ENCODE results near the gene CENPP.
"Not testable (repeated sequence)": the region's sequence is repeated elsewhere in the genome, so short reads cannot be mapped to it uniquely, and the experiment has no call there.

The CENPP gene

DNA sequence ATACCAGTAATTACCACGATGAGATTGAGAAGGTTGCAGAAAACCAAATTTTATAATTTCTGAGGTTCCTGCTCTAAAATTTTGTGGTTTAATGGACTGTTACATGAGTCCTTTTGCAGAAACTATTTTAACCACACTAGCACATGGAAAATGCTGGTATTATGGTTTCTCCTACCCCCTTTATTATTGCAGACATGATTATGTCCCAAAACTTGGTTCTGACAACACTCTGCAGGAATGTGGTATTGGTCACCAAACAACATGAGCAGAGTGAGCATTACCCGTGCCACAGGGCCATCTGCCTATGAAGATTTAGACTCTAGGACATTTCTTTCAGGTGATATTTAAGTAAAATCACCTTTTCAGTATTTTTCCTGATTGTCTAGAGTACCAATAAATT is 212.8 kb downstream of the CENPP start:
- peak; percentile 33 for DNase-seq (ENCODE audit: low read depth)

DNA sequence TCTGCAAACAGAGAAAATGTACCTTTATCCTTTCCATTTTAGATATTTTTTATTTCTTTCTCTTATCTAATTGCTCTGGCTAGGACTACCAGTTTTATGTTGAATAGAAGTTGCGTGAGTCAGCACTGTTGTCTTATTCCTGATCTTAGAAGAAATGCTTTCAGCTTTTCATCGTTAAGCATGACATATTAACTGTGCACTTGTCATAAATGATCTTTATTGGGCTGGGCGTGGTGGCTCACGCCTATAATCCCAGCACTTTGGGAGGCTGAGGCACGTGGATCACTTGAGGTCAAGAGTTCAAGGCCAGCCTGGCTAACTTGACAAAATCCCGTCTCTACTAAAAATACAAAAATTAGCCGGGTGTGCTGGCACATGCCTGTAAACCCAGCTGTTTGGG is 218.2 kb downstream of the CENPP start:
- DNase-seq (ENCODE audit: low read depth): no peak

DNA sequence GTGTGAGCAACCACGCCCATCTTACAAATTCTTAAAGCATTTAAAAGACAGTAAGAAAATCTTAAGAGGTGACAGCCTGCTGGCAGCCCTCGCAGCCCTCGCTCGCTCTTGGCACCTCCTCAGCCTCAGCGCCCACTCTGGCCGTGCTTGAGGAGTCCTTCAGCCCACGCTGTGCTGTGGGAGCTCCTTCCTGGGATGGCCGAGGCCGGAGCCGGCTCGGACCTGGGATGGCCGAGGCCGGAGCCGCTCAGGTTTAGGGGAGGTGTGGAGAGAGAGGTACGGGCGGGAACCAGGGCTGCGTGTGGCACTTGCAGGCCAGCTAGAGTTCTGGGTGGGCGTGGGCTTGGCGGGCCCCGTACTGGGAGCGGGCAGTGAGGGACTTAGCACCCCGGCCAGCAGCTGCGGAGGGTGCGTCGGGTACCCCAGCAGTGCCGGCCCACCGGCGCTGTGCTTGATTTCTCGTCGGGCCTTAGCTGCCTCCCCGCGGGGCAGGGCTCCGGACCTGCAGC is 219.3 kb downstream of the CENPP start:
- no peak for DNase-seq (ENCODE audit: low read depth)

DNA sequence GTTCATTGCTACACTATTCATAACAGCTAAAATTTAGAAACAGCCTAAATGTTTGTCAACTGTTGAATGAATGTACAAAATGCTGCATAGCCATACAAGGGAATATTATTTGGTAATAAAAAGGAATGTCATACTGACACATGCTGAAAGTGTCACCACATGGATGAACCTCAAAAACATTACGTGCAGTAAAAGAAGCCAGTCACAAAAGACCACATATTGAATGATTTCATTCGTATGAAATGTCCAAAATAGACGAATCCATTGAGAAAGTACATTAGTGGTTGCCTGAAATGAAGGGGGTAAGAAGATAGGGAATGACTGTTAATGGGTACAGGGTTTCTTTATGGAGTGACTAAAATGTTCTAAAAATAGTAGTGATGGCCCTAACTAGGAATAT is 221.6 kb downstream of the CENPP start:
- no peak for DNase-seq (ENCODE audit: low read depth)

DNA sequence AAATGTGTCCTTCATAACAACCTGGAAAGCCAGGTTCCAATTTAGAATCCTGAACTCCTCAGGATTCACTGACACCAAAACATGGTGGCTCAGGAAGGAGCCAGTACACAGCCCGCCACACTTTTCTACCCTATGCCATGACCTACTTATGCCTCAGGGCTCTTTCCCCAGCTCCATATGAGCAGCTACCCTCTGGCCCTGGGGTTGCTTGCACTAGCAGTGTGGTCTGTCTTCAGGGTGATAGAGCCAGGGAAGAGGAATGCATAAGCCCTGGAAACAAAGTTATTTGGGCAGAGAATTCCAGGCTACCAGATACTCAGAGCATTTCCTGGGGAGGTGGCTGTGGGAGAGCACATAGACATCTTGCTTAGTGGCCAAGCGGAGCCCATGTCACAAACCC is 225.0 kb downstream of the CENPP start:
- no peak for DNase-seq (ENCODE audit: low read depth)

DNA sequence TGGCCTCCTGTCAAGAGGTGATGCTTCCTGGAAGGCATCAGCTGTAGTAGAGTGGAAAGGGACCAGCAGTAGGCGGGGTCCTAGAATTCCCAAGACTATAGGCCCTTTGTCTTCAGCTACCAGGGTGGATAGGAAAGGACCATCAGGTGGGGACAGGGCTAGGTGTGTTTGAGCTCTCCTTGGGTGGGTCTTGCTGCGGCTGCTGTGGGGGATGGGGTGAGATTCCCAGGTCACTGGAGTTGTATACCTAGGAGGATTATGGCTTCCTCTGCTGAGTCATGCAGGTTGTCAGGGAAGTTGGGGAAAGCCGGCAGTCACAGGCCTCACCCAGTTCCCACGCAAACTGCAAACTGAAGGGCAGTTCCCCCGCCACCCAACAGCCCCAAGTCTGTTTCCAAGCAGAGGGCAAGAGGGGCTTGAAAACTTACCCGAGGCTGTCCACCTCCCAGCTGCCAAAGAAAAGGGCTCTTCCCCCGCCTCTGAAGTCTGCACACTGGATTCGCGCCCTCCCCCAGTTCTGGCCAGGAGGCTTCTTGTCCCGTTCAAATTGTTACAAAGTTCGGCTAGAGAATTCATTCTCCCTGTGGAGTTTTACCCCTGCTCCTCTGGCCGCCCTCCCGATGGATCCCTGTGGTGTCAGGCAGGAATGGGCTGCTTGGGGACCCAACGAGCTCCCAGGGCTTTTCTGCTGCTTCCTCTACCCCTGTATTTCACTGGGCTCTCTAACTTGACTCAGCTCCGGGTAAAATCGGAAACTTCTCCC is 233.0 kb downstream of the CENPP start:
- DNase-seq (ENCODE audit: low read depth): no peak

DNA sequence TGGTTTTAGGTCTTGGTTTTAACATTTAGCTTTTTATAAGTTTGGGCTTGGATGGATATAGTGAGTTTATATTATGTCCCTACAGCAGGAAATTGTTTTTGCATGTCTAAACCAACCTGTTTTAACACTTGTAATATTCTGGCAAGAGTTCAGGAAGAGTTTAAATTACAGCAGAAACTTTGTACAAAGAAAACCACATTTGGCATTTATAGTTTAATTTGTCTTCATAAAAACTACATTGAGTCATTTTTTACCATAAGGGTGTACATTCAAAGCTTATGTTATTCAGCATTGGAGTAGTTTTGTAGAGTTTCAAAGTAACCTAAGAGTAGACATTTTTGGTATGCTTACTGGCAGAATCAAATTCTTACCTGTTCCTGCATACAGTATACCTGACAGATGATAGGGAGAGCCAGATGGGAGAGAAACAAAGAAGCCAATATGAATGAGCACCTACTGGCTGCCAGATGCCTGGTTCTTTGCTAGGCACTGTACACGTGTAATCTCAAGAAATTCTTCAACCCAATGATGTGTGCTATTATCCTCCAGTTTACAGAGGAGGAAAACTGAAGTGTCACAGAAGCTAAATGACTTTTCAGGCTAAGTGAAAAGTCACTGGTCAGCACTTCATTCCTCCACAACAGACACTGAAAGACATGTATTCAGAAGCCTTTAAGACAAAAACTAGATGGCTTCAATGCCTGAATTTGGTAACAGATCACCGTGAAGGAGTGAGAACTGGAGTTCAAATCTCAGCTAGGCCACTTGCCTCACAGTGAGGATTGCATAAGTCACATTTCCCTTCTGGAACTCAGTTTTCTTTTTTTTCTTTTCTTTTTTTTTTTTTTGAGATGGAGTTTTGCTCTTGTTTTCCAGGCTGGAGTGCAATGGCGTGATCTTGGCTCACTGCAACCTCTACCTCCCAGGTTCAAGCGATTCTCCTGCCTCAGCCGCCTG is 235.9 kb downstream of the CENPP start:
- DNase-seq (ENCODE audit: low read depth): no peak

DNA sequence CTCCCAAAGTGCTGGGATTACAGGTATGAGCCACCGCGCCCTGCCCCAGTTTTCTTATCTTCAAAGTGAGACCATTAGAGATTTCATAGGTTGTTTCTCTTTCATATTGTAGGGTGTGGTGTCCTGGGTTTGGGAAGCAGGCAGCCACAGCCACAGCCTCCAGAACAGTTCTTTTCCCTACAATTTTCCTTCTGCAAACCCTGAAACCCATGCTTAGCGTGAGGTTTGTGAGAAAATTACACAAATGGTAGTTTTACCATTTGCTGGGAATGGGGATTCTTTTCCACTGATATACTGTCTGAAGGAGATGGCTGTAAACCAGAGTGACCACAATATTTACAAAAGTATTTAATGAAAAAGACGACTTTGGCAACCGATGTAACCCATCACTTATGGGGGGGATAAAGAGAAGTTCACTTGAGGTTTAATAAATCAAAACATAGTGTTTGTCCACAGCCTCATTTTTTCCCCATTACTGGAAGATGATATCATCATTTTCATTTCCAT is 236.8 kb downstream of the CENPP start:
- no peak for DNase-seq (ENCODE audit: low read depth)

DNA sequence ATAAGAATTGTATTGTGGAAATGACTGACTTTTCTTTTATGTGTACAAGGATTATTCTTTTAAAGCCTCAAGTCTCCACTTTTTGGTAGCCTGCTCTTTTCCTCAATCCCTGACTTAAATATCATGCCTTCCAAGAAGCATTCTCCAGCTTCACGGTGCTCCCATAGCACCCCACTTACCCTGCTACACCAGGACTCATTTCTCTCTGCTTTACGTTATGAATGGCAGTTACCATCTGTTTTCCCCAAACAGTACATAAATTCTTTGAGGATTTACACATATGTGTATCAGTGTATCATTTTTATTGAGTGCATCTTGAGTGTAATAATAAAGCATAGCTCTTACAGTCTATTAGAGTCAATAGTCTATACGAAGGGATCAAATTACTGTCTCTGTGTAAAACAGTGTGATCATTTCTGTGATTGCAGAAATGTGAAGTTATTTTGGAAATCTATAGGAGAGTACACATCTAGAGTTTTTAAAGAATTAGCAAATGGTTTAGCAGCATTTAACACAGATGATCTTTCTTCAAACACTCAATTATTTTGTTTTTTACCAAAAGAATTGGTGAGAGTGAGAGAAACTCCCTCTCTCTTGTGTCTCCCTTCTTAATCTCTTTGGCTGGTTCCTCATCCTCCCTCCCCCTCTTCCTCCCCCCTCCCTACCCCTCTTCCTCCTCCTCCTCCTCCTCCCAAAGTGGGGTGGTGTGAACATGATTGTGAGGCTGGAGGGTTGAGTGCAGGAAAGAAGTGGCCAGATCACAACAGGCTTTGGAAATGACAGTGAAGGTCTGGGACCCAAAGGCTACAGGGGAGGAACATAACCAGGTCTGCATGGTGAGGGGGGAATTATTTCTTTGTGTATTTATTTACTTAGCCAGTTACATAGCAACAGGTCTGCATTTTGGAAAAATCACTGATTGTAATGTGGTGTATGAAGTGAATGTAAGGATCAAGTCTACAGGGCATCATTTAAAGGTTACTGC is 237.7 kb downstream of the CENPP start:
- DNase-seq (ENCODE audit: low read depth): no peak

DNA sequence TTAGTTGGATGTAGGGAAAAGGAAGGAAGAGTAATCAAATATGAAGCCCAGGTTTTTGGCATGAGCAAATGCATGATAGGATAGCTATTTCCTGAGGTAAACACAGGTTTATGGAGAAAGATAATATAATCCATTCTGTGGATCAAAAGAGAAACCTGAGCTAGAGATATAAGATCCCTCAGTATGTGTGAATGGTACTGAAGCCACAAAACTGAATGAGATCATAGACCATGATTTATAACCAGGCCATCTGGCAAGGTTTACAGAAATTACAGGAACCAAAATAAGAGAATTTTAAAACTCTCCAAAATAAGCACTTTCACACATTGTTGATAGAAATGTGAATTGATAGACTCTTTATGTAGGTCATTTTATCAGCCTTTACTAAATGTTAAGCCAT is 238.8 kb downstream of the CENPP start:
- DNase-seq (ENCODE audit: low read depth): no peak

DNA sequence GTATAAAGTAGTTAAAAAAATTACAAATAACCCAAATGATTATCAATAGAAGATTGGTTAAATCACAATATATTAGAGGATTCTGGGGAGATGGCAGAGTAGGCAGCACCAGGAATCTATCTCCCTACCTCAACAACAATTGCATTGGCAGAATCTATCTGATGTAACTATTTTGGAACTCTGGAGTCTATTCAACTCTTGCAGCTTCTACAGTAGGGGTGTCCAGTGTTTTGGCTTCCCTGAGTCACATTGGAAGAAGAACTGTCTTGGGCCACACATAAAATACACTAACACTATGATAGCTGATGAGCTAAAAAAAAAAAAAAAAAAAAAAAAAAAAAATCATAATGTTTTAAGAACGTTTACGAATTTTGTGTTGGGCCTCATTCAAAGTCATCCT is 239.2 kb downstream of the CENPP start:
- DNase-seq (ENCODE audit: low read depth): no peak

DNA sequence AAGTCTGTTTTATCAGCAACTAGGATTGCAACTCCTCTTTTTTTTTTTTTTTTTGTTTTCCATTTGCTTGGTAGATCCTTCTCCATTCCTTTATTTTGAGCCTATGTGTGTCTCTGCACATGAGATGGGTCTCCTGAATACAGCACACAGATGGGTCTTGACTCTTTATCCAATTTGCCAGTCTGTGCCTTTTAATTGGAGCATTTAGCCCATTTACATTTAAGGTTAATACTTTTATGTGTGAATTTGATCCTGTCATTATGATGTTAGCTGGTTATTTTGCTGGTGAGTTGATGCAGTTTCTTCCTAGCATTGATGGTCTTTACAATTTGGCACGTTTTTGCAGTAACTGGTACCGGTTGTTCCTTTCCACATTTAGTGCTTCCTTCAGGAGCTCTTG is 246.1 kb downstream of the CENPP start:
- not testable (repeated sequence) for DNase-seq (ENCODE audit: low read depth)

DNA sequence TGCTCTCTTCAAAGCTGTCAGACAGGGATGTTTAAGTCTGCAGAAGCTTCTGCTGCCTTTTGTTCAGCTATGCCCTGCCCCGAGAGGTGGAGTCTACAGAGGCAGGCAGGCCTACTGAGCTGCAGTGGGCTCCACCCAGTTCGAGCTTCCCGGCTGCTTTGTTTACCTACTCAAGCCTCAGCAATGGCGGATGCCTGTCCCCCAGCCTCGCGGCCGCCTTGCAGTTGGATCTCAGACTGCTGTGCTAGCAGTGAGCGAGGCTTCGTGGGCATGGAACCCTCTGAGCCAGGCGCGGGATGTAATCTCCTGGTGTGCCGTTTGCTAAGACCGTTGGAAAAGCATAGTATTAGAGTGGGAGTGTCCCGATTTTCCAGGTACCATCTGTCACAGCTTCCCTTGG is 247.9 kb downstream of the CENPP start:
- not testable (repeated sequence) for DNase-seq (ENCODE audit: low read depth)

DNA sequence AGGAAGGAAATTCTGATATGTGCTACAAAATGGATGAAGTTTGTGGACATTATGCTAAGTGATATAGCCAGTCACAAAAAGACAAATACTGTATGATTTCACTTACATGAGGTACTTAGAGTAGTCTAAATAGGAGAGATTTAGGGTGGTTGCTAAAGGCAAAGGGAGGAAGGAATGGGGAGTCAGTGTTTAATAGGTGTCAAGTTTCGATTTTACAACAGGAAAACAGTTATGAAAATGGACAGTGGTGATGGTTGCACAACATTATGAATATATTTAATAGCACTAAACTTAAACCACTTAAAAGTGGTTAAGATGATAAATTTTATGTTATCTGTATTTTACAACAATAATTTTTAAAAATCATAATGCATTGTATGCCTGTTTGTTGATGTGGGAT is 250.4 kb downstream of the CENPP start:
- DNase-seq (ENCODE audit: low read depth): no peak

DNA sequence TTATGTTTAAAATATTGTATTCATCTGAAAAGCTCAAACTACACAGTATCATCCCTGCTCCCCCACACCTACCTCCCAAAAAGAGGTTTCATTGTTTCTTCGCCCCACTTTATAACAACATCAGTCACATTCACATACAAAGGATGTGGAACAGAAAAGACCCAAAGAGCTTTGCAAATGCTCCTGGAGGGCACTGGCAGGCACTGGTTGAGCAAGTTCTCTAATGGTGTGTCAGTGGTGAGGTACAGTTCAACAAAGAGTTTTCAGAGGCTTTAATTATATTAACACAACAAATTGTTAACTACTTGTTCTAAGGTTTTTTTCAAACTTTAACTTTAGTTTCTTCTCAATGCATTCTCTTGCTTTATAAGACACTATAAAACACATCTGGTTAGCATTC is 264.2 kb downstream of the CENPP start:
- no peak for DNase-seq (ENCODE audit: low read depth)

DNA sequence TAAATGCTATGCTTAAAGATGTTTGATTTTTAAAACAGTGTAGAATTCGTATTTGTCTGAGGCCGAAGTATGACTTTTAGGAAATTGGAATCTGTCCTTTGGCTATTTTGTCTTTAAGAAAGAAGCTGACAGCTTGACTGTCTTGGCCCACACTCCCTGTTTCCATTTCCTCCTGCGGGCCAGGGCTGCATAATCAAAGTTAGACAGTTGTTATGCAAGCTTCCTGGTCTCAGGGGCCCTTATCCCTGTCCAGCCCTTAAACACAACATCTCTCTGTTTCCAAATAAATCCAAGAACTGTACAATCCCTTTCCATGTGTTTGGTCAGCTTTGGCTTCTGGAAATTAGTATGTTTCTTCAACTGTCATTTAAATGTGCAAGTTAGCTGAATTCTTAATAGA is 264.6 kb downstream of the CENPP start:
- DNase-seq (ENCODE audit: low read depth): no peak

DNA sequence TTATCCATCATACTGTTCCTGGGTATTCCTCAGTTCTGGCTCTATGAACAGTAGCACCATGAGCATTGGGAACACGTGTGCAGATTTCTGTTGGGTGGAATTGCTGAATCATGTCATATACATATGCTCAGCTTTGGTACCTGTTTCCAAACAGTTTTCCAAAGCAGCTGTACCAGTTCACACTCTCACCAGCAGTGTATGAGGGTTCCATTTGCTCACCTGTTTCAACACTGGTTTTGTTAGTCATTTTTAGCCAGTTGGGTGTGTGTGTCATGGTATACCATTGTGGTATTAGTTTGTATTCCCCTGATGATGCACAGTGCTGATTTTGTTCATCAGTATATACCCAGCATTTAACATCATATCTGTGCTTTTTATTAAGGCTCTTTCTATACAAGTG is 266.8 kb downstream of the CENPP start:
- DNase-seq (ENCODE audit: low read depth): no peak

DNA sequence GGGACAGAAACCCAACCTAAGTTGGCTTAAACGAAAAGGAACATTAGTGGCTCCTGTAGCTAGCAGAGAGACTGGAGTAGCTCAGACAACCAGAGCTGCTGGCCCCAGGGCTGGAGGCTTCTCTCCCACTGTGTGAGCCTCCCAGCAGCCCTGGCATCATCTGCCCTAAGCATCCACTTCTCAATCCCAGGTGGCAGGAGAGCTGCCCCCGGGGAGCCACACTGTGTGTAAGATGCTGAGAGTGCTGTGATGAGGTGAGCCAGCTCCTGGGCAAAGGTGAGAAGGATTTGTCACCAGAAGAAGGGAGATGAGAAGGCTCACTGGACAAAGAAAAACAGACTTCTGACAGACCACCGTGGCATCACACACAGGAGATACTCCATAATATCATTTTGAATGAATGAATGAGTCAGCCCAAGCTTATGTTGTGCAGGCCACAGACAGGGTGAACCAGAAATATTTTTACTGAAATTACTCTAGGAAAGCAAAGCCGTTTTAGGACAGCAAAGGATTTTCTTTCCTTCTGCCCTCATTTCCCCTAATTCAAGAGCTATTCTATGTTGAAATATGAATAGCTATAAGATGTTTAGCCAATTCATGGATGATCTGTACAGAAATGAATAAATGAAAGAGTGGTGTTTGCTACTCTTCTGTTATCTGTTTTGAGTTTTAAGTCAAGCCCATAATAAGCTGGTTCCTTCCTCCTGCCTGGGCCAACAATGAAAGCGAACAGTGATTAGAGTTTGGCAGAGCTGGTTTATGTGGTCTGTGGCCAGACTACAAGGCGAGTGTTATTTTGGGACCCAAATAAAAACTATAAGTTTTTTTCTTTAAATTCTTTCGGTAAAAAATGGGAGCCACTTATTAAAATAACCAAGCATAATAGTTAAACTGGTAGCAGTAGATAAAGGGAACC is 267.5 kb downstream of the CENPP start:
- DNase-seq (ENCODE audit: low read depth): no peak

DNA sequence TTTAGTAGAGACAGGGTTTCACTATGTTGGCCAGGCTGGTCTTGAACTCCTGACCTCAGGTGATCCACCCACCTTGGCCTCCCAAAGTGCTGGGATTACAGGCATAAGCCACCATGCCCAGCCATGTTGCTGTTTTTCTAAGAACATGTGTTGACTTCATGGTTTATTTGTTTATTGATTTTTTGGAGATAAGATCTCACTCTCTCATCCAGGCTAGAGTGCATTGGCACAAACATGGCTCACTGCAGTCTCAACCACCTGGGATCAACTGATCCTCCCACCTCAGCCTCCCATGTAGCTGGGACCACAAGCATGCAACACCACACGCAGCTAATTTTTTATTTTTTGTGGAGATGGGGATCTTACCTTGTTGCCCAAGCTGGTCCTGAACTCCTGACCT is 269.3 kb downstream of the CENPP start:
- not testable (repeated sequence) for DNase-seq (ENCODE audit: low read depth)

DNA sequence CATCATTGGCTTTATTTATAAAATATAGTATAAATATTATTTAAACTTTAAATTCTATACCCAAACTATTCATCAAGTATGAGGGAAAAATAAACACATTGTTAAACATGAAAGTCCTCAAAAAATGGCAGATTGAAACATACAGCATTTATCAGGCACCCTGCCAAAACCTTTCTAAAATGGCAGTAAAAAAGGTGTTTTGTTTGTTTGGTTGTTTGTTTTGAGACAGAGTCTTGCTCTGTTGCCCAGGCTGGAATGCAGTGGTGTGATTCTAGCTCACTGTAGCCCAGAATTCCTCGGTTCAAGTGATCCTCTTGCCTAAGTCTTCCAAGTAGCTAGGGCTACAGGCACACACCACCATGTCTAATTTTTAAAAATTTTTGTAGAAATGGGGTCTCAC is 270.2 kb downstream of the CENPP start:
- no peak for DNase-seq (ENCODE audit: low read depth)

DNA sequence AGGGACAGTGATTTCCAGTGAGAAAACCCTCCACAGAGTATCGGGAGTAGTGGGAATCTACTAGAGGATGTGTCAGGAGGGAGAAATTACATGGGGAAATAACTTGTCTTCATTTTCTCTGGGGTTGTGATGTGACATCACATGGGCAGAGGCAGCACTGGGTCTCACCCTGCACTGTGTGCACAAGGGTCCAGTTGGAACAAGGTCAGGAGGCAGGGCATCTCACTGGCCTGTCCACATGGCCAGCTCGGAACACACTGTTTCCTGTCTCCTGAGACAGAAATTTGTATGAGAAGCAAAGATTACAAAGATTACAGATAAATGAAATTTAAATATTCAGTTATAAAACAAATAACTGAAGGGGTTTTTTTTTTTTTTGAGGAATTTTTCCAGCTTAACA is 272.6 kb downstream of the CENPP start:
- DNase-seq (ENCODE audit: low read depth): no peak

Measured in HS-27A (cell line).